Measurements from ENCODE around the gene LEP. TPM values are rescaled to one million over a fixed set of nuclear protein-coding genes. Genes with fewer than 3 reads are reported as not detected.
A peak's percentile ranks its signal among the peaks of the same experiment; 100 is the strongest.

LEP gene
- total and polyA plus RNA-seq, 2 of the 8 experiments (the other 6 are each of a cell fraction or from before 2014, with no cell fraction given): not detected

DNA sequence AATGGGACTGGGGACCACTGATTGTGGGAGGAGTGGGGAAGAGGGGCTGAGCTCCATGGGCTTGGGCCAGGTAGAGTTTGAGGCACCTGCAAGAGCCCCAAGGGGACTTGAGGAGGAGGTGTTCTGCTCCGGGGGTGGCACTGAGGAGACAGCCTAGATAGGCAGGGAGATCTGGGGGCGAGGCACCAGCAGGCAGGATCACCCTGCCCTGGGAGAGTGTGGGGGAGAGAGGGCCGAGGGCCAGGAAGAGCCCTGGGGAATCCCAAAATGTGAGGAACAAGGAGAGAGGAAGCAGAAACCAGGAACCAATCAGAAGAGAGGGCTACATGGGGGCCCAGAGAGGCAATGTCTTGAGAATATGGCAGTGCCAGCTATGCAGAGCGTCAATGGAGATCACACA, 34.6 kb downstream of the LEP start:
- H2BK5ac ChIP-seq (ENCODE audit: low read depth, low read length): 0 out of 2 replicates have a peak overlapping the region, but pooled peaks have one; percentile 24
- POLR2A ChIA-PET (ENCODE audit: partially characterized antibody): interaction anchor here (1.0 to 2.2 kb wide), 2 partner anchors 8 to 12 kb away, joined by 3 to 8 read pairs; no protein-coding TSS in a partner anchor
- no peak overlapping the region for H3K4ac ChIP-seq (replicated peaks; ENCODE audit: insufficient read length, low read depth, low read length)
- CTCF ChIA-PET (ENCODE audit: partially characterized antibody): interaction anchor here (0.8 to 1.3 kb wide), 2 partner anchors 11 to 12 kb away, joined by 3 read pairs; no protein-coding TSS in a partner anchor
- no peak overlapping the region for H2BK12ac ChIP-seq (ENCODE audit: low read depth, low read length)
- DNase-seq (ENCODE audit: low read depth in 1 of 2, low spot score in 2 of 2) (no peak), FAIRE-seq (no peak)
- H3K56ac ChIP-seq (replicated peaks; ENCODE audit: insufficient read length, low read depth, low read length): no peak overlapping the region
- no peak overlapping the region for H2AFZ ChIP-seq (ENCODE audit: low read length)
- no peak overlapping the region for H3K9ac ChIP-seq (replicated peaks in 1 of 4; ENCODE audit: extremely low read depth in 1 of 4, low read depth in 3 of 4, low read length in 3 of 4)
- H4K91ac ChIP-seq (replicated peaks; ENCODE audit: insufficient read length, low read length): no peak overlapping the region
- H3K9me3 ChIP-seq (ENCODE audit: insufficient read depth in 2 of 2, low read depth in 1 of 2, low read length in 1 of 2): peaks cover 0 to 4% of the 10 kb centered on the region in 2 experiments; a peak in 1 of 4 replicates
- no peaks in the 10 kb centered on the region for H3K23me2 ChIP-seq (ENCODE audit: low read depth, low read length)
- H4K20me1 ChIP-seq (replicated peaks in 1 of 2; ENCODE audit: control insufficient read depth in 1 of 2, insufficient read depth in 2 of 2, low read length in 2 of 2): no peaks in the 10 kb centered on the region
- 87% methylated on average over 4 of the region's 4 CpGs; no CpG with 5 or more reads in 1 of the 2 experiments for WGBS, 2 experiments (ENCODE audit: extremely low coverage in 1 of 2, insufficient coverage in 1 of 2, insufficient read length in 1 of 2, insufficient replicate concordance in 2 of 2, low coverage in 1 of 2, low lambda C conversion rate in 2 of 2, missing lambda C conversion rate in 1 of 2)
- H4K5ac ChIP-seq (ENCODE audit: insufficient read length, low read depth, low read length): no peak overlapping the region
- no peak overlapping the region for H3K4me2 ChIP-seq (ENCODE audit: insufficient read depth in 1 of 2, low read depth in 2 of 2, low read length in 2 of 2)
- no peaks in the 10 kb centered on the region for H3K79me2 ChIP-seq (ENCODE audit: control insufficient read depth in 1 of 2, insufficient read depth in 2 of 2, low read length in 2 of 2)
- H4K8ac ChIP-seq (ENCODE audit: extremely low read depth, insufficient read depth, low read length): no peak overlapping the region
- H2BK15ac ChIP-seq (ENCODE audit: low read length): peak overlapping the region; percentile 81; the same call in 1 of the 2 replicates
- H3K23ac ChIP-seq (ENCODE audit: insufficient read length): no peak overlapping the region
- H2BK20ac ChIP-seq (ENCODE audit: low read length): 0 out of 2 replicates have a peak overlapping the region, but pooled peaks have one; percentile 48
- no peak overlapping the region for H3K14ac ChIP-seq (ENCODE audit: insufficient read length)
- H3K18ac ChIP-seq (ENCODE audit: extremely low read depth, low read length): no peak overlapping the region
- no peaks in the 10 kb centered on the region for H3K36me3 ChIP-seq (ENCODE audit: control insufficient read depth in 2 of 4, insufficient read depth in 4 of 4, low read length in 3 of 4)
- no peak overlapping the region for H2BK120ac ChIP-seq (replicated peaks; ENCODE audit: low read depth, low read length)
- peaks cover 3 to 15% (median 8%) of the 10 kb centered on the region in 4 experiments; a peak in 6 of 7 replicates for H3K4me1 ChIP-seq (replicated peaks in 1 of 4; ENCODE audit: control insufficient read depth in 3 of 4, insufficient read depth in 4 of 4, low read length in 3 of 4)
- H3K79me1 ChIP-seq (ENCODE audit: low read depth, low read length): no peaks in the 10 kb centered on the region
- no peak overlapping the region for H3K27ac ChIP-seq (ENCODE audit: low read depth, low read length)
- peak overlapping the region; percentile 85; the same call in 1 of the 2 replicates for H2AK5ac ChIP-seq (ENCODE audit: low read depth, low read length)
- H3K4me3 ChIP-seq (ENCODE audit: extremely low read depth in 1 of 4, insufficient read depth in 2 of 4, low read depth in 3 of 4, low read length in 4 of 4): no peak overlapping the region
- peaks cover 0 to 4% (median under 1%) of the 10 kb centered on the region in 4 experiments; a peak in 2 of 7 replicates for H3K27me3 ChIP-seq (replicated peaks in 1 of 4; ENCODE audit: control insufficient read depth in 3 of 4, extremely low read depth in 1 of 4, insufficient read depth in 3 of 4, low read length in 3 of 4)
- TF ChIP-seq RNF2 (IDR thresholded peaks at IDR 0.05; ENCODE audit: borderline replicate concordance, low read depth, low read length, missing control alignments, poor library complexity, severe bottlenecking) (no peak), KDM4A (IDR thresholded peaks at IDR 0.05; ENCODE audit: low read depth, low read length, severe bottlenecking) (no peak), EZH2 (IDR thresholded peaks at IDR 0.05; ENCODE audit: low read depth, low read length, severe bottlenecking) (no peak), YY1 (IDR thresholded peaks at IDR 0.05; ENCODE audit: low read depth, low read length) (no peak), CREB1 (IDR thresholded peaks at IDR 0.05) (no peak), TAF1 (IDR thresholded peaks at IDR 0.05; ENCODE audit: low read depth, low read length) (no peak), KDM5A (IDR thresholded peaks at IDR 0.05; ENCODE audit: low read length) (no peak), KDM1A (IDR thresholded peaks at IDR 0.05; ENCODE audit: borderline replicate concordance, low read length) (no peak), RFX5 (IDR thresholded peaks at IDR 0.05; ENCODE audit: borderline replicate concordance, low read depth, low read length) (no peak)
- TF ChIP-seq, protein P1, sequence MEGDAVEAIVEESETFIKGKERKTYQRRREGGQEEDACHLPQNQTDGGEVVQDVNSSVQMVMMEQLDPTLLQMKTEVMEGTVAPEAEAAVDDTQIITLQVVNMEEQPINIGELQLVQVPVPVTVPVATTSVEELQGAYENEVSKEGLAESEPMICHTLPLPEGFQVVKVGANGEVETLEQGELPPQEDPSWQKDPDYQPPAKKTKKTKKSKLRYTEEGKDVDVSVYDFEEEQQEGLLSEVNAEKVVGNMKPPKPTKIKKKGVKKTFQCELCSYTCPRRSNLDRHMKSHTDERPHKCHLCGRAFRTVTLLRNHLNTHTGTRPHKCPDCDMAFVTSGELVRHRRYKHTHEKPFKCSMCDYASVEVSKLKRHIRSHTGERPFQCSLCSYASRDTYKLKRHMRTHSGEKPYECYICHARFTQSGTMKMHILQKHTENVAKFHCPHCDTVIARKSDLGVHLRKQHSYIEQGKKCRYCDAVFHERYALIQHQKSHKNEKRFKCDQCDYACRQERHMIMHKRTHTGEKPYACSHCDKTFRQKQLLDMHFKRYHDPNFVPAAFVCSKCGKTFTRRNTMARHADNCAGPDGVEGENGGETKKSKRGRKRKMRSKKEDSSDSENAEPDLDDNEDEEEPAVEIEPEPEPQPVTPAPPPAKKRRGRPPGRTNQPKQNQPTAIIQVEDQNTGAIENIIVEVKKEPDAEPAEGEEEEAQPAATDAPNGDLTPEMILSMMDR (IDR thresholded peaks at IDR 0.05; ENCODE audit: control extremely low read depth in 1 of 3, insufficient read depth in 1 of 3, low read depth in 1 of 3, low read length in 3 of 3): no peak
